B cell (primary cell): ENCODE data around the gene GLIS1. TPM values are rescaled to one million over a fixed set of nuclear protein-coding genes. Genes with fewer than 3 reads are reported as not detected.

ENCODE experiments used
- ATAC-seq: fragments of 200-7000 bp; cut with Tn5 transposase; one replicate; pipeline ENCODE4 v1.10.0; 2021; ENCODE audit warnings: low read depth, mild to moderate bottlenecking, moderate number of reproducible peaks, moderate library complexity
- CTCF ChIA-PET: fragments of 350-600 bp; sonication (Branson Sonifier 250); formaldehyde crosslinking; loops from one replicate; lab custom pipeline; 2021; ENCODE audit warnings: antibody characterized with exemption, inconsistent platforms; lab: Charles Lee
- POLR2A ChIA-PET: fragments of 350-600 bp; sonication (Branson Sonifier 250); formaldehyde crosslinking; loops from one replicate; lab custom pipeline; 2021; ENCODE audit warnings: antibody characterized with exemption; lab: Charles Lee
- DNase-seq: peaks from one replicate; pipeline ENCODE4 v3.0.0; 2013
- H2AFZ ChIP-seq: 2 replicates; pipeline ENCODE4 v1.6.1; 2012; ENCODE audit warnings: mild to moderate bottlenecking, low read depth, low read length; ENCODE audit not compliant: insufficient read depth, poor library complexity, severe bottlenecking
- H3K27ac ChIP-seq, 2 donors: 1 replicate in 1 of 2; 2 replicates in 1 of 2; pipeline ENCODE4 v1.5.1; 2012 to 2013; ENCODE audit warnings: low read length in 2 of 2, mild to moderate bottlenecking in 2 of 2, moderate library complexity in 1 of 2
- H3K27me3 ChIP-seq, 4 experiments: fragments of 200-600 bp in 1 of 4; sonication (generic) in 1 of 4; replicated peaks in 1 of 4; 1 replicate in 2 of 4; 2 replicates in 2 of 4; pipeline versions ENCODE4 v1.6.1 to v1.7.0; 2013 to 2016; ENCODE audit warnings: low read length in 3 of 4, mild to moderate bottlenecking in 2 of 4, mixed read lengths in 1 of 4, moderate library complexity in 1 of 4; ENCODE audit not compliant: insufficient read depth in 4 of 4, control insufficient read depth in 3 of 4; ENCODE audit errors: control extremely low read depth in 1 of 4
- H3K36me3 ChIP-seq, 2 experiments: replicated peaks in 1 of 2; 1 replicate in 1 of 2; 2 replicates in 1 of 2; pipeline versions ENCODE4 v1.6.1 to v1.7.1; 2013; ENCODE audit warnings: low read length in 1 of 2; ENCODE audit not compliant: insufficient read depth in 2 of 2, control insufficient read depth in 1 of 2; ENCODE audit errors: control extremely low read depth in 1 of 2, extremely low read depth in 1 of 2
- H3K4me1 ChIP-seq, 2 donors: fragments of 200-600 bp in 1 of 2; sonication (generic) in 1 of 2; 1 replicate in 1 of 2; 2 replicates in 1 of 2; pipeline versions ENCODE4 v1.5.1 to v1.6.1; 2013 to 2017; ENCODE audit warnings: low read length in 2 of 2; ENCODE audit not compliant: control insufficient read depth in 2 of 2, insufficient read depth in 2 of 2
- H3K4me2 ChIP-seq: replicated peaks from 2 replicates; pipeline ENCODE3; 2012; ENCODE audit warnings: mild to moderate bottlenecking, low read depth, low read length; ENCODE audit not compliant: poor library complexity, severe bottlenecking
- H3K4me3 ChIP-seq, 5 experiments: fragments of 200-600 bp in 1 of 5; sonication (generic) in 1 of 5; 1 replicate in 3 of 5; 2 replicates in 2 of 5; pipeline versions ENCODE4 v1.5.1 to v1.7.0; 2011 to 2016; ENCODE audit warnings: low read length in 4 of 5, mild to moderate bottlenecking in 4 of 5, low read depth in 2 of 5, control low read depth in 1 of 5, moderate library complexity in 1 of 5; ENCODE audit not compliant: insufficient read depth in 1 of 5; ENCODE audit errors: control extremely low read depth in 1 of 5, extremely low read depth in 1 of 5
- H3K79me2 ChIP-seq: fragments of 200-600 bp; sonication (generic); one replicate; pipeline ENCODE4 v1.6.0; 2016; ENCODE audit warnings: low read length; ENCODE audit not compliant: control insufficient read depth, insufficient read depth
- H3K9ac ChIP-seq: fragments of 200-600 bp; sonication (generic); 2 replicates; pipeline ENCODE4 v1.6.1; 2017; ENCODE audit warnings: mild to moderate bottlenecking, low read length, moderate library complexity
- H3K9me3 ChIP-seq, 3 donors: one replicate each; pipeline versions ENCODE4 v1.6.1 to v1.7.1; 2013; ENCODE audit warnings: low read length in 2 of 3; ENCODE audit not compliant: control insufficient read depth in 2 of 3, insufficient read depth in 1 of 3; ENCODE audit errors: control extremely low read depth in 1 of 3
- H4K20me1 ChIP-seq: 2 replicates; pipeline ENCODE4 v1.6.0; 2012; ENCODE audit warnings: mild to moderate bottlenecking, low read length; ENCODE audit not compliant: insufficient read depth, control insufficient read depth, poor library complexity, severe bottlenecking
- H3K27ac Mint-ChIP-seq: one replicate; pipeline ENCODE4 v1.8.0; 2021; ENCODE audit warnings: mixed read lengths
- H3K27me3 Mint-ChIP-seq: one replicate; pipeline ENCODE4 v1.8.0; 2021; ENCODE audit warnings: mixed read lengths
- H3K4me1 Mint-ChIP-seq: one replicate; pipeline ENCODE4 v1.8.0; 2021; ENCODE audit warnings: mixed read lengths
- H3K4me3 Mint-ChIP-seq: one replicate; pipeline ENCODE4 v1.8.0; 2021; ENCODE audit warnings: mixed read lengths
- H3K9me3 Mint-ChIP-seq: one replicate; pipeline ENCODE4 v1.8.0; 2022; ENCODE audit warnings: mixed read lengths; ENCODE audit not compliant: insufficient read depth
- EZH2 ChIP-seq: IDR thresholded peaks from 2 replicates; pipeline ENCODE4 v1.6.1; 2012; ENCODE audit warnings: borderline replicate concordance, low read depth, mild to moderate bottlenecking, moderate library complexity, low read length; ENCODE audit not compliant: insufficient read depth, poor library complexity, severe bottlenecking
- WGBS: methylation state at CpG from one replicate; pipeline ENCODE4 v1.1.5; 2013; ENCODE audit warnings: missing lambda C conversion rate; ENCODE audit not compliant: insufficient coverage; 5-methylcytosine and 5-hydroxymethylcytosine counted together
- intact Hi-C: fragments of 100-400 bp; cut with micrococcal nuclease; formaldehyde crosslinking; loops from one replicate; pipeline ENCODE4 v1.10.0; 2022
- polyA plus RNA-seq: library from polyadenylated mRNA; depleted of rRNA; stranded (reverse); fragments of >200 nt; gene quantifications from 2 replicates; pipeline ENCODE4 v1.2.3, GENCODE V29; 2012
- total RNA-seq, 2 donors: library from RNA; stranded (reverse); fragments of 120-200 nt in 1 of 2; gene quantifications; 1 replicate in 1 of 2; 2 replicates in 1 of 2; pipeline versions ENCODE4 v1.2.3 to v1.2.4, GENCODE V29; 2013 to 2022
- TF ChIP-seq, protein P1 (sequence below): fragments of 200-600 bp; IDR thresholded peaks from one replicate; pipeline ENCODE4 v1.8.0; 2022; ENCODE audit warnings: antibody characterized with exemption, mild to moderate bottlenecking

The GLIS1 gene
- total and polyA plus RNA-seq, 2 donors (not counting 1 experiment from before 2014, with no cell fraction given): not detected

DNA sequence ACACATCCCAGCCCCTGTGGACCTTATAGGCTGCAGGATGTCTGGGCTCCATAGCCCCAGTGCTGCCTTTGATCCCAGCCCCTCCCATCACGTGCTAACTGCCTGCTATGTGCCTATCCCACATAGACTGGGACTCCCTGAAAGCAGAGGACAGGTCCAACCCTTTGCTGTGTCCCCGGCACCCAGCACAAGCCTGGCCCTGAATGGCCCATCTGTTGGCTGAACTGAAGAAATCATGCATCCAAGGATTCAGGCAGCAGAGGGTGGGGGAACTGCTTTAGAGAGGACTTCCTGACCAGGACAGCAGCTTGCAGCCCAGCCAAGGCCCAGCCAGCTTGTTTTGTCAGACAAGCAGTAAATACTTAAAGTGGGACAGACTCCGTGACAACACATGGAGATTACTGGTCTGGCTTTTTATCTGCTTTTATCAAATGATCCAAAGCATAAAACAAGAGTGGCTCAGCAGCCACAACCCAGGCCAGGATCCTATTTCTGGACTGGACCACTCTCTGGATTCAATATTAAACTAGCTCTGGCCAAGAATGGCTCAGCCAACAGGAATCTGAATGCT lies 69.3 kb downstream of the GLIS1 start:
- Histone ChIP-seq H3K36me3 (no peaks in the 10 kb centered on the region), H3K9me3 (no peaks in the 10 kb centered on the region), H3K4me2 (no peak overlapping the region), H3K27me3 (no peaks in the 10 kb centered on the region), H3K9ac (no peak overlapping the region), H3K79me2 (no peaks in the 10 kb centered on the region), H3K4me1 (no peaks in the 10 kb centered on the region), H2AFZ (no peak overlapping the region), H3K4me3 (no peak overlapping the region), H4K20me1 (no peaks in the 10 kb centered on the region), H3K27ac (no peak overlapping the region)
- no peak for ATAC-seq
- no peaks in the 10 kb centered on the region for H3K9me3 Mint-ChIP-seq
- H3K27ac Mint-ChIP-seq: no peak overlapping the region
- H3K27me3 Mint-ChIP-seq: no peaks in the 10 kb centered on the region
- ChIA-PET CTCF (no interaction called here), POLR2A (no interaction called here)
- no peaks in the 10 kb centered on the region for H3K4me1 Mint-ChIP-seq
- no peak overlapping the region for H3K4me3 Mint-ChIP-seq
- no peak for TF ChIP-seq EZH2
- TF ChIP-seq, protein P1, sequence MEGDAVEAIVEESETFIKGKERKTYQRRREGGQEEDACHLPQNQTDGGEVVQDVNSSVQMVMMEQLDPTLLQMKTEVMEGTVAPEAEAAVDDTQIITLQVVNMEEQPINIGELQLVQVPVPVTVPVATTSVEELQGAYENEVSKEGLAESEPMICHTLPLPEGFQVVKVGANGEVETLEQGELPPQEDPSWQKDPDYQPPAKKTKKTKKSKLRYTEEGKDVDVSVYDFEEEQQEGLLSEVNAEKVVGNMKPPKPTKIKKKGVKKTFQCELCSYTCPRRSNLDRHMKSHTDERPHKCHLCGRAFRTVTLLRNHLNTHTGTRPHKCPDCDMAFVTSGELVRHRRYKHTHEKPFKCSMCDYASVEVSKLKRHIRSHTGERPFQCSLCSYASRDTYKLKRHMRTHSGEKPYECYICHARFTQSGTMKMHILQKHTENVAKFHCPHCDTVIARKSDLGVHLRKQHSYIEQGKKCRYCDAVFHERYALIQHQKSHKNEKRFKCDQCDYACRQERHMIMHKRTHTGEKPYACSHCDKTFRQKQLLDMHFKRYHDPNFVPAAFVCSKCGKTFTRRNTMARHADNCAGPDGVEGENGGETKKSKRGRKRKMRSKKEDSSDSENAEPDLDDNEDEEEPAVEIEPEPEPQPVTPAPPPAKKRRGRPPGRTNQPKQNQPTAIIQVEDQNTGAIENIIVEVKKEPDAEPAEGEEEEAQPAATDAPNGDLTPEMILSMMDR: no peak
- no peak for DNase-seq
- WGBS: 88% methylated on average over 3 of the region's 3 CpGs
- intact Hi-C loops: no loop called here

DNA sequence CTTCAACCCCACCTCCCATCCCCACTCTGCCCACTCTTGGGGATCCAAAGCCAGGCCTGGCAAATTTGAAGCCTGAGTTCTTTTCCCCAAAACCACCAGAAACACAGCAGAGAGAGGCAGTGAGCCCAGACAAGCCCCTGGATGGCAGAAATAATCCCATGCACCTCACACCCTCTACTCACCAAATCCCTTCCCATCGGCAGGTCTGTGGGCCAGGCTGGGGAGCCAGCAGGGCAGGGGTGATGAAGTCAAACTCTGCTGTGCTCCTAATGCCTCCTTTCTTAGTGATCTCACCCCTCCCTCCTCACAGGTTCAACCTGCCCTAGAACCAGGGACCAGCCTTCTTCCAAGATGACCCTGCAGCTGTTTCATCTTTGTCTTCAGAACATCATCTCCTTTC lies 72.4 kb downstream of the GLIS1 start:
- DNase-seq (no peak), ATAC-seq (no peak)
- Histone ChIP-seq H2AFZ (no peak overlapping the region), H4K20me1 (no peaks in the 10 kb centered on the region), H3K27me3 (no peaks in the 10 kb centered on the region), H3K9me3 (no peaks in the 10 kb centered on the region), H3K4me1 (no peaks in the 10 kb centered on the region), H3K36me3 (no peaks in the 10 kb centered on the region), H3K27ac (no peak overlapping the region), H3K79me2 (no peaks in the 10 kb centered on the region), H3K9ac (no peak overlapping the region), H3K4me2 (no peak overlapping the region), H3K4me3 (no peak overlapping the region)
- Mint-ChIP-seq H3K4me3 (no peak overlapping the region), H3K27me3 (no peaks in the 10 kb centered on the region), H3K9me3 (no peaks in the 10 kb centered on the region), H3K4me1 (no peaks in the 10 kb centered on the region), H3K27ac (no peak overlapping the region)
- intact Hi-C loops: no loop called here
- 92% methylated on average over 1 of the region's 1 CpG for WGBS
- no peak for TF ChIP-seq EZH2
- TF ChIP-seq, protein P1: no peak
- CTCF ChIA-PET: interaction anchor here (0.9 kb wide), 1 partner anchor 388 kb away, joined by 3 read pairs; no protein-coding TSS in a partner anchor
- POLR2A ChIA-PET: no interaction called here
